GM19193 (cell line): ENCODE results near the gene BPGM.

Source experiments
- POLR2A ChIP-seq: IDR thresholded peaks from 4 replicates; pipeline ENCODE4 v1.6.1; 2011; ENCODE audit not compliant: insufficient read depth, insufficient read length; ENCODE audit errors: extremely low read depth

Gene BPGM

GRCh38 chr7:134623193-134623592 is 23.5 kb upstream of the BPGM start:
- TF ChIP-seq POLR2A = no peak

- TF ChIP-seq POLR2A = no peak
These were observed 21.1 kb upstream of the BPGM start for GRCh38 chr7:134625550-134625949.

GRCh38 chr7:134627109-134627774 is 19.4 kb upstream of the BPGM start:
- no peak for TF ChIP-seq POLR2A

GRCh38 chr7:134627775-134628153 is 18.9 kb upstream of the BPGM start:
- no peak for TF ChIP-seq POLR2A

GRCh38 chr7:134629445-134629844 is 17.2 kb upstream of the BPGM start:
- no peak for TF ChIP-seq POLR2A

- TF ChIP-seq POLR2A = no peak
These were observed 16.4 kb upstream of the BPGM start for GRCh38 chr7:134630237-134630636.

GRCh38 chr7:134630893-134631292 is 15.8 kb upstream of the BPGM start:
- no peak for TF ChIP-seq POLR2A

GRCh38 chr7:134632052-134632451 is 14.6 kb upstream of the BPGM start:
- no peak for TF ChIP-seq POLR2A

- TF ChIP-seq POLR2A = no peak
These were observed 13.6 kb upstream of the BPGM start for GRCh38 chr7:134632937-134633540.

- TF ChIP-seq POLR2A = no peak
These were observed 10.6 kb upstream of the BPGM start for GRCh38 chr7:134636008-134636449.

GRCh38 chr7:134637441-134637840 is 9.2 kb upstream of the BPGM start:
- no peak for TF ChIP-seq POLR2A

- no peak for TF ChIP-seq POLR2A
These were observed 8.5 kb upstream of the BPGM start for GRCh38 chr7:134637934-134638719.

GRCh38 chr7:134639061-134639460 is 7.6 kb upstream of the BPGM start:
- no peak for TF ChIP-seq POLR2A

- TF ChIP-seq POLR2A = no peak
These were observed 6.9 kb upstream of the BPGM start for GRCh38 chr7:134639683-134640279.
